ENCODE data around the gene WDFY2. TPM values are rescaled to one million over a fixed set of nuclear protein-coding genes. Genes with fewer than 3 reads are reported as not detected.
A peak's percentile ranks its signal among the peaks of the same experiment; 100 is the strongest.

WDFY2 gene
- total RNA-seq, 1 experiment from 2014 or later: 26.4 TPM

GRCh38 chr13:51802631-51803418 is 218.6 kb downstream of the WDFY2 start:
- Mint-ChIP-seq H3K4me1 (peaks cover 49 to 60% of the 10 kb centered on the region in 2 experiments), H3K36me3 (ENCODE audit: insufficient read depth in 1 of 3, low read depth in 3 of 3) (peaks cover 0 to 2% (median 0%) of the 10 kb centered on the region in 3 experiments; a peak in 2 of 7 replicates), H3K4me3 (peak overlapping the region; percentile 75 to 89), H3K27ac (peak overlapping the region in 1 of 3 experiments; percentile 95; a peak in 3 of 7 replicates), H3K9me3 (no peaks in the 10 kb centered on the region), H3K27me3 (ENCODE audit: low read depth) (no peaks in the 10 kb centered on the region)
- Histone ChIP-seq H3K56ac (ENCODE audit: insufficient read length, low read depth, low read length) (no peak overlapping the region), H2AK5ac (ENCODE audit: insufficient read length, low read length) (no peak overlapping the region), H4K8ac (replicated peaks; ENCODE audit: insufficient read length, low read depth, low read length) (no peak overlapping the region), H3K79me2 (ENCODE audit: insufficient read depth, low read length) (no peaks in the 10 kb centered on the region), H3K18ac (ENCODE audit: insufficient read length, low read depth, low read length) (no peak overlapping the region), H3K27ac (ENCODE audit: insufficient read length, low read depth, low read length) (no peak overlapping the region), H3T11ph (ENCODE audit: low read length) (no peak overlapping the region), H2BK5ac (ENCODE audit: insufficient read length, low read length) (no peak overlapping the region), H3K4ac (ENCODE audit: low read depth, low read length) (no peak overlapping the region), H3K23ac (ENCODE audit: insufficient read length, low read depth, low read length) (no peak overlapping the region), H3K23me2 (ENCODE audit: insufficient read length, low read depth, low read length, poor library complexity, severe bottlenecking) (peaks cover 4% of the 10 kb centered on the region), H4K20me1 (ENCODE audit: control insufficient read depth, insufficient read depth, insufficient read length) (no peaks in the 10 kb centered on the region), H3K27me3 (ENCODE audit: insufficient read depth, low read length) (no peaks in the 10 kb centered on the region), H4K91ac (ENCODE audit: insufficient read length, low read depth, low read length) (no peak overlapping the region), H2BK20ac (ENCODE audit: low read depth, low read length, poor library complexity, severe bottlenecking) (no peak overlapping the region), H3K4me1 (ENCODE audit: insufficient read depth, low read length) (peaks cover 3% of the 10 kb centered on the region; the same call in 1 of the 2 replicates), H2BK120ac (ENCODE audit: low read depth, low read length, poor library complexity, severe bottlenecking) (no peak overlapping the region), H4K5ac (ENCODE audit: insufficient read length, low read depth, low read length) (no peak overlapping the region), H3K9me3 (ENCODE audit: control insufficient read depth, low read depth, low read length) (no peaks in the 10 kb centered on the region), H2BK12ac (ENCODE audit: insufficient read length, low read depth, low read length) (no peak overlapping the region), H2AFZ (ENCODE audit: low read length) (no peak overlapping the region), H3K4me2 (ENCODE audit: insufficient read depth, insufficient read length, low read length) (peak overlapping the region; percentile 94), H3K14ac (ENCODE audit: insufficient read depth, low read length) (no peak overlapping the region; the same call in 1 of the 2 replicates), H3K79me1 (ENCODE audit: insufficient read depth, low read depth, low read length, poor library complexity, severe bottlenecking) (no peaks in the 10 kb centered on the region), H3K9ac (ENCODE audit: extremely low read depth, insufficient read length, low read length) (peak overlapping the region; percentile 73), H2BK15ac (ENCODE audit: low read depth, low read length) (no peak overlapping the region)
- no CpG with 5 or more reads among the region's 9 CpGs for WGBS (ENCODE audit: extremely low coverage, insufficient read length, low lambda C conversion rate)
- no peak for DNase-seq
- TF ChIP-seq CTCF (conservative IDR thresholded peaks at IDR 0.05): no peak
